Tibial nerve (tissue), 4 donors: ENCODE data around the gene ZDHHC1.

ENCODE experiments used
- CTCF ChIP-seq, 5 experiments: fragments of 200-600 bp in 3 of 5; fragments of 450-650 bp in 2 of 5; sonication (generic) in 3 of 5; IDR thresholded peaks; one replicate each; pipeline ENCODE4 v1.5.1; 2016 to 2019; ENCODE audit warnings: antibody characterized with exemption in 5 of 5, mild to moderate bottlenecking in 3 of 5, moderate library complexity in 2 of 5
- EP300 ChIP-seq, 2 donors: sonication (generic); formaldehyde crosslinking; IDR thresholded peaks; one replicate each; pipeline ENCODE4 v1.6.1; 2017; ENCODE audit warnings: antibody characterized with exemption in 2 of 2, mild to moderate bottlenecking in 1 of 2
- POLR2A ChIP-seq, 2 donors: fragments of 450-650 bp; IDR thresholded peaks; one replicate each; pipeline ENCODE4 v1.6.1; 2017; ENCODE audit warnings: antibody characterized with exemption in 2 of 2, mild to moderate bottlenecking in 2 of 2, moderate library complexity in 2 of 2

DNA sequence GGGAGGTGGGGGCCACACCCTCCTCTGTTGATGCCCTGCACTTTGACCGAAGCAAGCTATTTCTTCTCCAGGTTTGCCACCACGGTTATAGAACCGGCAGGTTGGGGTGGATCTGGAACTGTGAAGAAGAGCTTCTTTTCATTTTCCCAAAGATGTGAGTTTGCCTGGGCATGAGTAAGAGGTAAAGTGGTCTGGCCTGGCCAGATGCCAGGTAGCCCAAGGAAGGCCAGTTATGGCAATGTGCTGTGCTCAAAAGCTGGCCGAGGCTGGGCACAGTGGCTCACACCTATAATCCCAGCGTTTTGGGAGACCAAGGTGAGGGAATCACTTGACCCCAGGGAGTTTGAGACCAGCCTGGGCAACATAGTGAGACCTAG is 46.0 kb upstream of the ZDHHC1 start:
- TF ChIP-seq CTCF (IDR thresholded peaks at IDR 0.05) (no peak), POLR2A (IDR thresholded peaks at IDR 0.05) (no peak), EP300 (IDR thresholded peaks at IDR 0.05) (no peak)
